ENCODE measurements around the gene MTUS2. TPM values are rescaled to one million over a fixed set of nuclear protein-coding genes. Genes with fewer than 3 reads are reported as not detected.

Gene MTUS2
- total RNA-seq, 1 experiment from 2014 or later: 6.6 TPM

Small RNA genes within 50 kb of the gene (small RNA-seq; reads per million reads assigned to genes)
- gene AL359741.1: not detected

Other genes starting within 250 kb of the MTUS2 start
- 34.4 and 57.1 TPM in 2 replicates for gene POMP, start 161.2 kb upstream of the MTUS2 start, total RNA-seq (2014; rRNA removed; shearing (Covaris generic); ENCODE audit: low replicate concordance)
- 2.1 and 4.5 TPM in 2 replicates for gene SLC46A3, start 101.4 kb upstream of the MTUS2 start, total RNA-seq (2014; rRNA removed; shearing (Covaris generic); ENCODE audit: low replicate concordance)

Data from Karpas-422 (cell line).